WTC11 (cell line): ENCODE measurements around the gene ATP1B3. TPM values are rescaled to one million over a fixed set of nuclear protein-coding genes. Genes with fewer than 3 reads are reported as not detected.

Experiments used
- ATAC-seq: fragments of 200-7000 bp; cut with Tn5 transposase; 2 replicates; pipeline ENCODE4 v1.10.0; 2021; ENCODE audit warnings: mild to moderate bottlenecking, moderate library complexity
- CTCF ChIA-PET: fragments of 300-600 bp; sonication (Branson Sonifier 250); formaldehyde crosslinking; loops from one replicate; lab custom pipeline; 2021; ENCODE audit warnings: antibody characterized with exemption; lab: Charles Lee
- POLR2A ChIA-PET: fragments of 350-600 bp; sonication (Branson Sonifier 250); formaldehyde crosslinking; loops from one replicate; lab custom pipeline; 2021; ENCODE audit warnings: antibody characterized with exemption; lab: Charles Lee
- DNase-seq: peaks from one replicate; pipeline ENCODE4 v3.0.0; 2021; ENCODE audit warnings: low spot score
- H3K27ac Mint-ChIP-seq: 2 replicates; pipeline ENCODE4 v1.8.0; 2021; ENCODE audit warnings: mixed read lengths
- H3K27me3 Mint-ChIP-seq: 2 replicates; pipeline ENCODE4 v1.8.0; 2021; ENCODE audit warnings: low read depth, mild to moderate bottlenecking, moderate library complexity, mixed read lengths
- H3K36me3 Mint-ChIP-seq: 2 replicates; pipeline ENCODE4 v1.8.0; 2021; ENCODE audit warnings: mixed read lengths
- H3K4me1 Mint-ChIP-seq: 2 replicates; pipeline ENCODE4 v1.8.0; 2022; ENCODE audit warnings: mixed read lengths
- H3K4me3 Mint-ChIP-seq: 2 replicates; pipeline ENCODE4 v1.8.0; 2021; ENCODE audit warnings: mild to moderate bottlenecking, moderate library complexity, mixed read lengths
- H3K9me3 Mint-ChIP-seq: 2 replicates; pipeline ENCODE4 v1.8.0; 2021; ENCODE audit warnings: mixed read lengths
- ATF1 ChIP-seq: sonication (generic); formaldehyde crosslinking; IDR thresholded peaks from 2 replicates; pipeline ENCODE4 v1.8.1; 2023; ENCODE audit warnings: mild to moderate bottlenecking, moderate library complexity, missing genetic modification reagents
- CTCF ChIP-seq: fragments of 200-600 bp; IDR thresholded peaks from 2 replicates; pipeline ENCODE4 v1.8.0; 2022; ENCODE audit warnings: antibody characterized with exemption
- ELF4 ChIP-seq: sonication (generic); formaldehyde crosslinking; IDR thresholded peaks from 2 replicates; pipeline ENCODE4 v1.8.1; 2022; ENCODE audit warnings: low read depth, mild to moderate bottlenecking, moderate library complexity, missing genetic modification reagents
- GTF2I ChIP-seq: fragments of 250-450 bp; sonication (Bioruptor Pico); conservative IDR thresholded peaks from 2 replicates; pipeline ENCODE4 v1.4.0; 2021; ENCODE audit warnings: mild to moderate bottlenecking
- HMGA2 ChIP-seq: fragments of 250-450 bp; sonication (Bioruptor Pico); IDR thresholded peaks from 2 replicates; pipeline ENCODE4 v1.4.0; 2021; ENCODE audit warnings: mild to moderate bottlenecking, moderate library complexity
- IRF1 ChIP-seq: sonication (generic); formaldehyde crosslinking; IDR thresholded peaks from 2 replicates; pipeline ENCODE4 v1.8.0; 2023; ENCODE audit warnings: missing genetic modification reagents
- JAZF1 ChIP-seq: fragments of 250-450 bp; sonication (Bioruptor Pico); IDR thresholded peaks from 2 replicates; pipeline ENCODE4 v1.9.0; 2021; ENCODE audit warnings: moderate library complexity, mild to moderate bottlenecking, inconsistent platforms
- MXD4 ChIP-seq: fragments of 250-450 bp; sonication (Bioruptor Pico); IDR thresholded peaks from 2 replicates; pipeline ENCODE4 v1.8.0; 2021; ENCODE audit warnings: mild to moderate bottlenecking, moderate library complexity, borderline replicate concordance
- NR3C1 ChIP-seq: sonication (generic); formaldehyde crosslinking; conservative IDR thresholded peaks from 2 replicates; pipeline ENCODE4 v1.8.1; 2023; ENCODE audit warnings: low read depth, mild to moderate bottlenecking, missing genetic modification reagents
- OVOL2 ChIP-seq: fragments of 250-450 bp; sonication (Bioruptor Pico); IDR thresholded peaks from 2 replicates; pipeline ENCODE4 v1.9.0; 2021; ENCODE audit warnings: mild to moderate bottlenecking, borderline replicate concordance
- RELA ChIP-seq: sonication (generic); formaldehyde crosslinking; IDR thresholded peaks from 2 replicates; pipeline ENCODE4 v1.8.1; 2022; ENCODE audit warnings: missing genetic modification reagents, mild to moderate bottlenecking, borderline replicate concordance
- SP1 ChIP-seq: sonication (generic); formaldehyde crosslinking; conservative IDR thresholded peaks from 2 replicates; pipeline ENCODE4 v1.8.1; 2022; ENCODE audit warnings: missing genetic modification reagents
- ZNF138 ChIP-seq: sonication (generic); formaldehyde crosslinking; conservative IDR thresholded peaks from 2 replicates; pipeline ENCODE4 v1.8.1; 2022; ENCODE audit warnings: mild to moderate bottlenecking, moderate library complexity, missing genetic modification reagents
- ZNF281 ChIP-seq: sonication (generic); formaldehyde crosslinking; IDR thresholded peaks from 2 replicates; pipeline ENCODE4 v1.8.0; 2023; ENCODE audit warnings: mild to moderate bottlenecking, missing genetic modification reagents
- ZNF396 ChIP-seq: fragments of 250-450 bp; sonication (Bioruptor Pico); IDR thresholded peaks from 2 replicates; pipeline ENCODE4 v1.8.0; 2021; ENCODE audit warnings: mild to moderate bottlenecking, moderate library complexity, borderline replicate concordance
- ZNF532 ChIP-seq: fragments of 250-450 bp; sonication (Bioruptor Pico); IDR thresholded peaks from 2 replicates; pipeline ENCODE4 v1.9.0; 2021; ENCODE audit warnings: mild to moderate bottlenecking, borderline replicate concordance
- total RNA-seq: library from RNA; stranded (reverse); gene quantifications from 3 replicates; pipeline ENCODE4 v1.2.3, GENCODE V29; 2021
- TF ChIP-seq, protein P1 (sequence below): sonication (generic); formaldehyde crosslinking; IDR thresholded peaks from 2 replicates; pipeline ENCODE4 v1.8.1; 2023; ENCODE audit warnings: mild to moderate bottlenecking, missing genetic modification reagents, moderate library complexity

Gene ATP1B3
- total RNA-seq, 1 experiment from 2014 or later: 189 TPM

DNA sequence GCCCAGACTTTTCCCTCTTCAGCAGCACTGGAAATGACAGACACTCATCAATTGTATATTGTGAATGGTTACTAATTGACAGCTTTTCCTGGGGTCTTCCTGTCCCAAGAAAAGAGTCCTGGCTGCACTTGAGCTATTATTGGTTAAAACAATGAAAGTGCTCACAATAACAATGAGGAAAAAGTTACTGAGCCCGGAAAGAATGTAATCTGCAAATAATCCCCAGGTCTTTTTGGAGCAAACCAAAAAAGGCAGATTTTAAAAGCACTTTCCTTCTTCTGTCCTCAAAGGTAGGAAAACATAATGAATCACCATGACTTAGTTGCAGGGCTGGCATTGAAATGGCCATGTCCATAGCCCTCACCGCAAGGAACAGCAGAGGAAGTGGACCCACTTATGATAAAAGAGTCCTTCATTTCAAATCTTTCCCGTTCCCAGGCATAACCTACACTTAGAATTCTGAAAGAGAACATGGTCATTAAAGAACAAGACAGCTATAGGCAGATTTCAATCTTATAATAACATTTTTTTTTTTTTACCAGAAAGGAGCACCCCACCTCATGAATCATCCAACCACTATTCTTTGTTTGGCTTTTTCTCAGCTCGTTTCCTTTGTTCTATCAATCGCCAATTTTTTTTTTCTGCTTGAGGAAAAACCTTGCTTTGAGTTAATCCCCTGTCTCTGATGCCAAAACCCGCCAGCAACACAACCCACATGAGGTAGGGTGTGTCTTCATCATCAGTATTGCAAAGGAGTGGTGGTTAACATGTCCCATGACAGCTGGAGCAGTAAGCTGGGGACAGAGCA lies 35.5 kb upstream of the ATP1B3 start (continued):
- no peak for TF ChIP-seq ZNF281 (CRISPR knock-in tag)
- TF ChIP-seq, all 79 proteins: peak for 0

GRCh38 chr3:141844108-141844507 lies 32.3 kb upstream of the ATP1B3 start:
- Mint-ChIP-seq H3K27me3 (no peaks in the 10 kb centered on the region; the same call in 1 of the 2 replicates), H3K36me3 (no peaks in the 10 kb centered on the region), H3K4me3 (no peak overlapping the region), H3K27ac (no peak overlapping the region), H3K4me1 (peaks cover 11% of the 10 kb centered on the region), H3K9me3 (peaks cover 7% of the 10 kb centered on the region; the same call in 1 of the 2 replicates)
- CTCF ChIA-PET: interaction anchor here (1.1 to 2.2 kb wide), 2 partner anchors 11 to 51 kb away, joined by 4 to 7 read pairs; no protein-coding TSS in a partner anchor
- ATAC-seq (no peak), DNase-seq (no peak)
- TF ChIP-seq IRF1 (no peak), RELA (no peak), ATF1 (CRISPR knock-in tag) (no peak), ZNF138 (CRISPR knock-in tag) (no peak), MXD4 (CRISPR knock-in tag) (no peak)
- POLR2A ChIA-PET: no interaction called here

DNA sequence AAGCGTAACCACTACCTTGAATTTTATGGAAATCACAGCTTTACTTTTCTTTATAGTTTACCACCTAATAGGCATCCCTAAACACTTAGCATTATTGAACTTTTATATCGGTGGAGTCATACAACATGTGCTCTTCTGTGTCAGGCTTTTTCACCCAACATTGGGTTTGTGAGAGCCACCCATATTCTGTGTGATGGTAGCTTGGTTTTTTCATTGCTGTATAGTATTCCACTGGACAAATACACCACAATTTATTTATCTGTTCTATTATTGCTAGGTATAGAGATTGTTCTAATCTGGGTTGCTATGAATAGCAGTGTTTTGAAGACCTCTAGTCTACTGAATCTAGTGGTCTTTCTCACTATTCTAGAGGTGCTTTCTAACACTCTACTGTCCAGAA lies 31.6 kb upstream of the ATP1B3 start:
- ChIA-PET POLR2A (no interaction called here), CTCF (interaction anchor here (0.8 to 2.2 kb wide), 5 partner anchors 15 to 200 kb away, joined by 3 to 12 read pairs (median 7); no protein-coding TSS in a partner anchor)
- no peaks in the 10 kb centered on the region for H3K36me3 Mint-ChIP-seq
- H3K9me3 Mint-ChIP-seq: peaks cover 7% of the 10 kb centered on the region; the same call in 1 of the 2 replicates
- no peak for ATAC-seq
- peaks cover 11% of the 10 kb centered on the region for H3K4me1 Mint-ChIP-seq
- no peak overlapping the region for H3K4me3 Mint-ChIP-seq
- no peak overlapping the region for H3K27ac Mint-ChIP-seq
- no peak for DNase-seq
- no peaks in the 10 kb centered on the region; the same call in 1 of the 2 replicates for H3K27me3 Mint-ChIP-seq
- TF ChIP-seq SP1 (CRISPR knock-in tag): no peak
- TF ChIP-seq RELA: no peak

GRCh38 chr3:141845407-141846049 lies 30.9 kb upstream of the ATP1B3 start:
- ATAC-seq: peak; percentile 80
- CTCF ChIA-PET: interaction anchor here (0.8 to 2.2 kb wide), 5 partner anchors 16 to 201 kb away, joined by 3 to 12 read pairs (median 7); no protein-coding TSS in a partner anchor
- POLR2A ChIA-PET: no interaction called here
- TF ChIP-seq ZNF396 (CRISPR knock-in tag): no peak
- TF ChIP-seq ELF4: no peak
- no peak for TF ChIP-seq JAZF1 (CRISPR knock-in tag)
- TF ChIP-seq HMGA2 (CRISPR knock-in tag): no peak
- no peak for TF ChIP-seq NR3C1 (CRISPR knock-in tag)
- TF ChIP-seq CTCF: no peak
- no peak for TF ChIP-seq ZNF532 (CRISPR knock-in tag)
- TF ChIP-seq, protein P1, sequence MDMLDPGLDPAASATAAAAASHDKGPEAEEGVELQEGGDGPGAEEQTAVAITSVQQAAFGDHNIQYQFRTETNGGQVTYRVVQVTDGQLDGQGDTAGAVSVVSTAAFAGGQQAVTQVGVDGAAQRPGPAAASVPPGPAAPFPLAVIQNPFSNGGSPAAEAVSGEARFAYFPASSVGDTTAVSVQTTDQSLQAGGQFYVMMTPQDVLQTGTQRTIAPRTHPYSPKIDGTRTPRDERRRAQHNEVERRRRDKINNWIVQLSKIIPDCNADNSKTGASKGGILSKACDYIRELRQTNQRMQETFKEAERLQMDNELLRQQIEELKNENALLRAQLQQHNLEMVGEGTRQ (CRISPR knock-in tag): no peak
- TF ChIP-seq OVOL2 (CRISPR knock-in tag): no peak
- TF ChIP-seq GTF2I (CRISPR knock-in tag): no peak

More at GRCh38 chr3:141845407-141846049, 30.9 kb upstream of the ATP1B3 start:
- Mint-ChIP-seq H3K4me3 (no peak overlapping the region), H3K4me1 (peaks cover 10% of the 10 kb centered on the region), H3K9me3 (peaks cover 7% of the 10 kb centered on the region; the same call in 1 of the 2 replicates), H3K27ac (no peak overlapping the region), H3K36me3 (no peaks in the 10 kb centered on the region), H3K27me3 (no peaks in the 10 kb centered on the region; the same call in 1 of the 2 replicates)
- DNase-seq: peak; percentile 53
